Liver (tissue), 3 donors: ENCODE results near the gene TRMT61A.

Source experiments
- CTCF ChIP-seq: fragments of 150-350 bp; IDR thresholded peaks from 2 replicates; pipeline ENCODE4 v1.5.1; 2017; ENCODE audit warnings: improper control_type of control experiment, low read depth, low read length; ENCODE audit not compliant: missing input control
- GABPA ChIP-seq, 2 donors: IDR thresholded peaks in 1 of 2; conservative IDR thresholded peaks in 1 of 2; 2 replicates each; pipeline ENCODE4 v1.6.1; 2016; ENCODE audit warnings: antibody characterized with exemption in 2 of 2, mild to moderate bottlenecking in 1 of 2, moderate library complexity in 1 of 2
- JUND ChIP-seq, 2 donors: IDR thresholded peaks; 2 replicates each; pipeline ENCODE4 v1.6.1; 2016; ENCODE audit warnings: antibody characterized with exemption in 2 of 2
- MAX ChIP-seq: IDR thresholded peaks from 2 replicates; pipeline ENCODE4 v1.6.1; 2016; ENCODE audit warnings: antibody characterized with exemption
- RAD21 ChIP-seq, 2 donors: IDR thresholded peaks; 2 replicates each; pipeline ENCODE4 v1.6.1; 2016; ENCODE audit warnings: antibody characterized with exemption in 2 of 2, mild to moderate bottlenecking in 2 of 2
- SP1 ChIP-seq: IDR thresholded peaks from 2 replicates; pipeline ENCODE4 v1.6.1; 2018; ENCODE audit warnings: antibody characterized with exemption, mild to moderate bottlenecking
- TAF1 ChIP-seq: conservative IDR thresholded peaks from 2 replicates; pipeline ENCODE4 v1.6.1; 2016; ENCODE audit warnings: antibody characterized with exemption, mild to moderate bottlenecking
- YY1 ChIP-seq: IDR thresholded peaks from 2 replicates; pipeline ENCODE4 v1.6.1; 2016; ENCODE audit warnings: antibody characterized with exemption, mild to moderate bottlenecking
- ZBTB33 ChIP-seq: IDR thresholded peaks from 2 replicates; pipeline ENCODE4 v1.6.1; 2016; ENCODE audit warnings: antibody characterized with exemption
- TF ChIP-seq, protein P1 (sequence below): IDR thresholded peaks from 2 replicates; pipeline ENCODE4 v1.6.1; 2016; ENCODE audit warnings: antibody characterized with exemption, mild to moderate bottlenecking
- TF ChIP-seq, protein P2 (sequence below): IDR thresholded peaks from 2 replicates; pipeline ENCODE4 v1.6.1; 2016; ENCODE audit warnings: antibody characterized with exemption
- donor health status: healthy.
- donor health status: healthy.

- no peak for TF ChIP-seq CTCF
- TF ChIP-seq RAD21 (IDR thresholded peaks at IDR 0.05), result no peak
- TF ChIP-seq, protein P1, sequence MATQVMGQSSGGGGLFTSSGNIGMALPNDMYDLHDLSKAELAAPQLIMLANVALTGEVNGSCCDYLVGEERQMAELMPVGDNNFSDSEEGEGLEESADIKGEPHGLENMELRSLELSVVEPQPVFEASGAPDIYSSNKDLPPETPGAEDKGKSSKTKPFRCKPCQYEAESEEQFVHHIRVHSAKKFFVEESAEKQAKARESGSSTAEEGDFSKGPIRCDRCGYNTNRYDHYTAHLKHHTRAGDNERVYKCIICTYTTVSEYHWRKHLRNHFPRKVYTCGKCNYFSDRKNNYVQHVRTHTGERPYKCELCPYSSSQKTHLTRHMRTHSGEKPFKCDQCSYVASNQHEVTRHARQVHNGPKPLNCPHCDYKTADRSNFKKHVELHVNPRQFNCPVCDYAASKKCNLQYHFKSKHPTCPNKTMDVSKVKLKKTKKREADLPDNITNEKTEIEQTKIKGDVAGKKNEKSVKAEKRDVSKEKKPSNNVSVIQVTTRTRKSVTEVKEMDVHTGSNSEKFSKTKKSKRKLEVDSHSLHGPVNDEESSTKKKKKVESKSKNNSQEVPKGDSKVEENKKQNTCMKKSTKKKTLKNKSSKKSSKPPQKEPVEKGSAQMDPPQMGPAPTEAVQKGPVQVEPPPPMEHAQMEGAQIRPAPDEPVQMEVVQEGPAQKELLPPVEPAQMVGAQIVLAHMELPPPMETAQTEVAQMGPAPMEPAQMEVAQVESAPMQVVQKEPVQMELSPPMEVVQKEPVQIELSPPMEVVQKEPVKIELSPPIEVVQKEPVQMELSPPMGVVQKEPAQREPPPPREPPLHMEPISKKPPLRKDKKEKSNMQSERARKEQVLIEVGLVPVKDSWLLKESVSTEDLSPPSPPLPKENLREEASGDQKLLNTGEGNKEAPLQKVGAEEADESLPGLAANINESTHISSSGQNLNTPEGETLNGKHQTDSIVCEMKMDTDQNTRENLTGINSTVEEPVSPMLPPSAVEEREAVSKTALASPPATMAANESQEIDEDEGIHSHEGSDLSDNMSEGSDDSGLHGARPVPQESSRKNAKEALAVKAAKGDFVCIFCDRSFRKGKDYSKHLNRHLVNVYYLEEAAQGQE, result no peak
- TF ChIP-seq TAF1, result no peak
- no peak for TF ChIP-seq YY1
- no peak for TF ChIP-seq MAX
- no peak for TF ChIP-seq ZBTB33
- no peak for TF ChIP-seq SP1
- TF ChIP-seq JUND (IDR thresholded peaks at IDR 0.05), result no peak
- TF ChIP-seq, protein P2, sequence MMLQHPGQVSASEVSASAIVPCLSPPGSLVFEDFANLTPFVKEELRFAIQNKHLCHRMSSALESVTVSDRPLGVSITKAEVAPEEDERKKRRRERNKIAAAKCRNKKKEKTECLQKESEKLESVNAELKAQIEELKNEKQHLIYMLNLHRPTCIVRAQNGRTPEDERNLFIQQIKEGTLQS, result no peak
- no peak for TF ChIP-seq GABPA (IDR thresholded peaks at IDR 0.05 in 1 of 2, conservative IDR thresholded peaks at IDR 0.05 in 1 of 2)
Measured at GRCh38 chr14:103492156-103492925, 36.7 kb upstream of the TRMT61A start.
